HG03097 (cell line): Measurements from ENCODE around the gene CCDC81.

Experiments
- ATAC-seq: cut with Tn5 transposase; IDR thresholded peaks from one replicate; pipeline ENCODE4 v1.9.1; 2021; ENCODE audit not compliant: unreplicated experiment, low FRiP score

Gene CCDC81

DNA sequence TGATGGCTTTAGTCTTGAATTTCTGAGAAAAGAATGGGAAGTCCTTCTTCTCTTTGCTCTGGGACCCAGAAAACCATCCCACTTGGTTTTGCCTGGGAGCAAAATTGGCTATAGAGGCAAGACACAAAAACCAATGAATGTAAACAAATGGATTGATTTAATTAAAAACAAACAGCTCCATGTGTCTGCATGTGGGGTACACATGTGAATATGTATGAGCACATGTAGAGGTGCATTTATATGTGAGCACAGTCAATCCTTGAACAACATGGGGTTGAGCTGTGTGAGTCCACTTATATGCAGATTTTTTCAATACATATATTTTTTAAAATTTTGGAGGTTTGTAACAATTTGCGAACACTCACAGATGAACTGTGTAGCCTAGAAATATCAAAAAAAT, 87.2 kb downstream of the CCDC81 start:
- ATAC-seq, result no peak

DNA sequence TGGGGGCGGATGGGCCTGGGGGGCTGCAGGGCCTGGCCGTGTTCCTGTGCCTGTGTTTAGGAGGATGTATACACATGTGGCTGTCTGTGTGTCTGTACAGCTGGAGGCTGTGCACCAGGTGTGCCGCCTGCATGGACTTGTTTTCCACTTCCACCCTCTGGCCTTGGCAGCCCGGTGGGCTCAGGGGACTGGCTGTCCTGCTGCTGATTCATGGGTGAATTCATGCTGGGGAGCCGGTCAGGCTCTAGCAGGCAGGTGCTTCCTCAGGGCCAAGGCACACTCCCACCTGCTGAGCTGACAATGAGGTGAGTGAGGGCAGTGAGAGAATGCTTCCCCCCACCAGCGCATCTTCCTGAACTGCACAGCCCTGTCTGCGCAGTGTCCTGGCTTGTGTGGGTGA, 88.4 kb downstream of the CCDC81 start:
- ATAC-seq, result no peak

DNA sequence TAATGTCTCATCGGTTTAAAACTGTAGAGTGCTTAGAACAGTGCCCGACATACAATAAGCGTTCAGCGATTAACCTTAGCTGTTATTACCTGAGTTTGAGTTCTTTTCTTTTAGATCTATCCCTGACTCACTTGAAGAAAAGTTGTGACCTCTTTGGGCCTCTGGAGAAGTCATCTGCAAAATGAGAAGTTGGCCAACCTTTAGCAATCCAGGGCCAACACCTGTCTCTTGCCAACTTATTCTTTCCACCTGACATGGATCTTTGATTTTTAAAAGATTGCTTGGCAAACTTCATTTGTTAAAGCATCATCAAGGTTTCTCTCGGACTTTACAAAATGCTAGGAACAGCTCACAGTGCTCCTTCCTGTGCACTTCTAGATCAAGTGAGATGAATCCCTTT, 89.3 kb downstream of the CCDC81 start:
- no peak for ATAC-seq

DNA sequence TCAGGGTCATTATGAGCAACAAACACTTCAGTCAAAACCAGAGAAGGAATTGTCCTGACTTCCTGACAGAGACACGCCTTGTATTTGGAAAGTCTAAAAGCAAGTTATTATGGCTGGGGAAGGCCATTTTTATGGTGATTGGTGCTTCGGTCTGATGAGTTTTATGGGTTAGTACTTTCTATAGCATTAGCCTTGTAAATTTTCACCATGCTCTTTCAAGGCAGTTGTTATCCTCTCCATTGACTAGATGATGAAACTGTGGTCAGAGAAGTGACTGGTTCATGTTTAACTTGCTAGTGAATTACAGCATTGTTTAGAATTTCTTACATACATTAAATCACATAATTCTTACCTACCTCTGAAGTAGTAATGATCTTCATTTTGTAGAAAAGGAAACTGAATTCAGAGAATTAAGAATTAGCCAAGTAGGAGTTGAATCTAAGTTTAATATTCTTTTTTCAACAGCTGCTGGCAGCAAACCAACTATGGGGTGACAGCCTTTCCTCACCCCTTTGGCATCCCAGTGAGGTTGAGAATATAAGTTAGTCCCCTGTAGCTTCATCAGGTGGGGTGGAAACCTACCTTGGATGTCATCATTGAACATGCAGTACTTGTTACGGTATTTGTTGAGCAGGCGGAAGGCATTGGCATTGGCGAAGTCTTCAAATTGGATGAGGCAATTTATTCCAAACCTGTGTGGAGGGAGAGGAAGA, 90.0 kb downstream of the CCDC81 start:
- no peak for ATAC-seq

DNA sequence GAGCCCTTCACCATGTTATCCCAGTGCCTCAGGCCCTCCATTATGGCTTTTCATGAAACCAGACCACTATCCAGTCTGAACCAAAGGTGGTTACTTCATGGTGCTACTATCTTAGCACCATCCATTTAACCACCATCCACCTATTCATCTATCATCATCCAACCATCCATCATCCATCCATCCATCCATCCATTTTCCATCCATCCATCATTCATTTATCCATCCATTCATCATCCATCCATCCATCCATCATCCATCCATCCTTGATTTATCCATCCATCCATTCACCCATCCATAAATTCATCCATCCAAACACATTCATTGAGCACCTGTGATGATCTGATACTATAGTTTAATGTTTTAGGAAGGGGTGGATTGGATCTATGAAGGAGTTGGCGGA, 93.5 kb downstream of the CCDC81 start:
- ATAC-seq, result no peak

DNA sequence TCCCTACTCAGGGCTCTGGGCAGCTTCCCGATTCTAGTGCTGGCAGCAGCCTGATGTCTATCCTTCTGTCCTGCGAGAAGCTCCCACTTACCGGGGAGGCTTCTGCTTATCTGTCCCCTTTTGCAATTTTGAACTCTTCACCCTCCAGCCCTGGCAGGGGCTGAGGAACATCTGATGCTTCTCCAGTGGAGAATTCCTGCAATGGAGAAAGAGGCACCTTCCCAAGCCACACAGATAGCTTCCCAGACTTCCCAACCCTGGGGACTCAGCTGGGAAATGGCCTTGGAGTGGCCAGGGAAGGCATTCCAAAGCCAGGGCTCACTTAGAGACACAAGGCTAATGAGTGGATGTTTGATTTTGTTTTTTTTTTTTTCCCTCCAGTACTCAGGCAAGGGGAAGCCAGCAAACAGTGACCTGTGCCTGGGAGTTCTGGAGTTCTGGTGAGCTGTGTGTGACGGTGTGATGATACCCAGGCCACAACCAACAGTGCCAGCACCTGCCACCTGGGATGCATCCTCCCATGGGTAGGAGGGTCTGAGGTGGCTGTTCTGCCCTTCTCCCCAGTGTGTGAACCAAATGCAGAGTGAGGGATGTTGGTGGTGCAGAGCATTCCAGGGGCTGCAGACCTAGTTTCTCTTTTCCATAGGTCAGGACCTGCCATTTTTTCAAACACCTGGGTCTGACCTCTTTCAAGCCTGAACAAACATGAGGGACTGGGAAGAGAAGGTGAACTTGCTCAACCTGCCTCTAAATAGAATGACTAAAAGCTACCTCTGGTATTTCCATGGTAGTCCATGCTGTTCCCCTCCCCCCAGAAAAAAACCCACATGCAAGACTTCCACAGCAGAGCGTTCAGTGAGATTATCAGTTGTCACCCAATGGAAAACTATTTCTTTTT, 95.1 kb downstream of the CCDC81 start:
- no peak for ATAC-seq
